ENCODE data around the gene STRN3.
"Not testable (repeated sequence)": the region's sequence is repeated elsewhere in the genome, so short reads cannot be mapped to it uniquely, and the experiment has no call there.

STRN3 gene

GRCh38 chr14:30903285-30904124, 122.7 kb downstream of the STRN3 start:
- no peak for ATAC-seq

GRCh38 chr14:30897121-30897520, 129.1 kb downstream of the STRN3 start:
- not testable (repeated sequence) for ATAC-seq

More at GRCh38 chr14:30903285-30904124, 122.7 kb downstream of the STRN3 start:
- no peak for TF ChIP-seq RARB (CRISPR knock-in tag; IDR thresholded peaks at IDR 0.05)
- no peak for TF ChIP-seq TCF4 (CRISPR knock-in tag; IDR thresholded peaks at IDR 0.05; ENCODE audit: borderline replicate concordance)
- TF ChIP-seq CSDC2 (CRISPR knock-in tag; IDR thresholded peaks at IDR 0.05), result no peak
- no peak for TF ChIP-seq ZFP30 (CRISPR knock-in tag; IDR thresholded peaks at IDR 0.05)
- TF ChIP-seq TOX (CRISPR knock-in tag; IDR thresholded peaks at IDR 0.05; ENCODE audit: borderline replicate concordance), result no peak
- TF ChIP-seq SNAI2 (CRISPR knock-in tag; IDR thresholded peaks at IDR 0.05), result no peak
- TF ChIP-seq POU6F1 (CRISPR knock-in tag; IDR thresholded peaks at IDR 0.05; ENCODE audit: borderline replicate concordance, low read depth), result no peak
- TF ChIP-seq PATZ1 (CRISPR knock-in tag; IDR thresholded peaks at IDR 0.05; ENCODE audit: borderline replicate concordance), result no peak
- no peak for TF ChIP-seq CSRNP3 (CRISPR knock-in tag; IDR thresholded peaks at IDR 0.05)
- TF ChIP-seq BACH2 (CRISPR knock-in tag; IDR thresholded peaks at IDR 0.05; ENCODE audit: borderline replicate concordance), result no peak
- no peak for TF ChIP-seq ESRRG (CRISPR knock-in tag; IDR thresholded peaks at IDR 0.05)
- TF ChIP-seq OSR1 (CRISPR knock-in tag; IDR thresholded peaks at IDR 0.05), result no peak
- no peak for TF ChIP-seq ZNF565 (CRISPR knock-in tag; conservative IDR thresholded peaks at IDR 0.05; ENCODE audit: low read depth)
- no peak for TF ChIP-seq PPARA (CRISPR knock-in tag; IDR thresholded peaks at IDR 0.05; ENCODE audit: borderline replicate concordance)
- TF ChIP-seq ZFP3 (CRISPR knock-in tag; IDR thresholded peaks at IDR 0.05), result no peak

GRCh38 chr14:30896435-30896834, 129.7 kb downstream of the STRN3 start:
- ATAC-seq, result no peak
- TF ChIP-seq ZC3H10 (CRISPR knock-in tag; IDR thresholded peaks at IDR 0.05) (no peak), ZNF70 (CRISPR knock-in tag; IDR thresholded peaks at IDR 0.05) (no peak)

- TF ChIP-seq TCF4 (CRISPR knock-in tag; IDR thresholded peaks at IDR 0.05; ENCODE audit: borderline replicate concordance) (no peak), POU6F1 (CRISPR knock-in tag; IDR thresholded peaks at IDR 0.05; ENCODE audit: borderline replicate concordance, low read depth) (no peak), ESRRG (CRISPR knock-in tag; IDR thresholded peaks at IDR 0.05) (no peak), CREB5 (CRISPR knock-in tag; IDR thresholded peaks at IDR 0.05; ENCODE audit: low read depth) (no peak), ZC3H10 (CRISPR knock-in tag; IDR thresholded peaks at IDR 0.05) (no peak), ISL1 (CRISPR knock-in tag; IDR thresholded peaks at IDR 0.05) (no peak), RARB (CRISPR knock-in tag; IDR thresholded peaks at IDR 0.05) (no peak), PPARA (CRISPR knock-in tag; IDR thresholded peaks at IDR 0.05; ENCODE audit: borderline replicate concordance) (no peak), CSRNP3 (CRISPR knock-in tag; IDR thresholded peaks at IDR 0.05) (no peak), ZNF8 (CRISPR knock-in tag; IDR thresholded peaks at IDR 0.05) (no peak)
- ATAC-seq, result no peak
Measured at GRCh38 chr14:30894923-30895515, 131.2 kb downstream of the STRN3 start.

Data from SK-N-SH treated with all-trans-retinoic acid at 6 μM for 48 hours (cell line).